BJ (cell line): ENCODE measurements around the gene MRPS35. TPM values are rescaled to one million over a fixed set of nuclear protein-coding genes. Genes with fewer than 3 reads are reported as not detected.

ENCODE experiments used
- CTCF ChIA-PET: fragments of 350-600 bp; formaldehyde crosslinking; extraction: SDS; loops from one replicate; lab custom pipeline; 2021; ENCODE audit warnings: antibody characterized with exemption, inconsistent platforms; lab: Yijun Ruan, JAX
- POLR2A ChIA-PET: fragments of 300-600 bp; sonication (Branson Sonifier 250); formaldehyde crosslinking; extraction: SDS; loops from one replicate; lab custom pipeline; 2021; ENCODE audit warnings: antibody characterized with exemption; lab: Charles Lee
- DNase-seq: peaks from one replicate; pipeline ENCODE4 v3.0.0-alpha.2; 2011; ENCODE audit warnings: low read depth
- H3K27me3 ChIP-seq: 2 replicates; pipeline ENCODE4 v1.6.0; 2011; ENCODE audit warnings: low read length; ENCODE audit not compliant: control insufficient read depth, insufficient read depth
- H3K36me3 ChIP-seq: 2 replicates; pipeline ENCODE4 v1.5.1; 2011; ENCODE audit warnings: low read length; ENCODE audit not compliant: control insufficient read depth, insufficient read depth
- H3K4me3 ChIP-seq: 2 replicates; pipeline ENCODE4 v1.5.1; 2011; ENCODE audit warnings: low read depth, mild to moderate bottlenecking, control low read depth, low read length
- polyA plus RNA-seq: library from polyadenylated mRNA; depleted of rRNA; stranded (reverse); fragments of >200 nt; gene quantifications from 2 replicates; pipeline ENCODE4 v1.2.3, GENCODE V29; 2011; rRNA removed
- small RNA-seq: library from RNA; depleted of rRNA; stranded (forward); fragments of <200 nt; gene quantifications from one replicate; pipeline ENCODE3, GENCODE V24; 2012; ENCODE audit warnings: low replicate concordance, low read depth; ENCODE audit not compliant: insufficient read length
- TF ChIP-seq, protein P1 (sequence below): IDR thresholded peaks from 2 replicates; pipeline ENCODE4 v1.5.1; 2011; ENCODE audit warnings: low read depth, mild to moderate bottlenecking, control low read depth, inconsistent platforms, low read length, moderate library complexity; ENCODE audit not compliant: insufficient read depth

The MRPS35 gene
- polyA plus RNA-seq, 1 experiment = 45.8 TPM

DNA sequence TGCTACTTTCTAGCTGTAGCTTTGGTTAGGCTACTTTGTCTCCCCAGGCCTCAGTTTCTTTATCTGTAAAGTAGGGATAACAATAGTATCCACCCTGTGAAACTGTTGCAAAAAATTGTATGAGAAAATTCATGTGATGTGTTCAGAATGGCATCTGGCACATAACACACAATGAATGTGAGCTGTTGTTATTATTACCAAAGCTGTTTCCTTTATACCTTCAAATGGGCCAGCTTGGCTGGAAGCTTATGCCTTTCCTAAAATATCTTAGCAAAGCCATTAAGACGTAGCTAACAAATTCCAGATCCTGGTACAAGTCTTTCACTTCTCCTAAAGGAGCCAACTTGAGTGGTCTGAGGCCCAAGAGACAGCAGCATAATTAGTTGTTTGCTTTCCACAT is 94.6 kb downstream of the MRPS35 start:
- no peaks in the 10 kb centered on the region for H3K27me3 ChIP-seq
- ChIA-PET CTCF (interaction anchor here (1.2 to 2.2 kb wide), 2 partner anchors 16 to 24 kb away, joined by 4 to 7 read pairs; no protein-coding TSS in a partner anchor), POLR2A (no interaction called here)
- no peaks in the 10 kb centered on the region for H3K36me3 ChIP-seq
- H3K4me3 ChIP-seq = no peak overlapping the region
- TF ChIP-seq, protein P1, sequence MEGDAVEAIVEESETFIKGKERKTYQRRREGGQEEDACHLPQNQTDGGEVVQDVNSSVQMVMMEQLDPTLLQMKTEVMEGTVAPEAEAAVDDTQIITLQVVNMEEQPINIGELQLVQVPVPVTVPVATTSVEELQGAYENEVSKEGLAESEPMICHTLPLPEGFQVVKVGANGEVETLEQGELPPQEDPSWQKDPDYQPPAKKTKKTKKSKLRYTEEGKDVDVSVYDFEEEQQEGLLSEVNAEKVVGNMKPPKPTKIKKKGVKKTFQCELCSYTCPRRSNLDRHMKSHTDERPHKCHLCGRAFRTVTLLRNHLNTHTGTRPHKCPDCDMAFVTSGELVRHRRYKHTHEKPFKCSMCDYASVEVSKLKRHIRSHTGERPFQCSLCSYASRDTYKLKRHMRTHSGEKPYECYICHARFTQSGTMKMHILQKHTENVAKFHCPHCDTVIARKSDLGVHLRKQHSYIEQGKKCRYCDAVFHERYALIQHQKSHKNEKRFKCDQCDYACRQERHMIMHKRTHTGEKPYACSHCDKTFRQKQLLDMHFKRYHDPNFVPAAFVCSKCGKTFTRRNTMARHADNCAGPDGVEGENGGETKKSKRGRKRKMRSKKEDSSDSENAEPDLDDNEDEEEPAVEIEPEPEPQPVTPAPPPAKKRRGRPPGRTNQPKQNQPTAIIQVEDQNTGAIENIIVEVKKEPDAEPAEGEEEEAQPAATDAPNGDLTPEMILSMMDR = no peak
- DNase-seq = no peak

Small RNA genes within 50 kb of the gene (small RNA-seq; reads per million reads assigned to genes)
- gene RF00019 = not detected

Other genes with a start within 250 kb of the MRPS35 start
- gene PPFIBP1, start 186.6 kb upstream of the MRPS35 start, polyA plus RNA-seq = 47.5 and 67.4 TPM in 2 replicates
- 0.63 and 1.0 TPM in 2 replicates for gene REP15, start 14.4 kb upstream of the MRPS35 start, polyA plus RNA-seq
- 22.6 and 23.6 TPM in 2 replicates for gene KLHL42, start 69.4 kb downstream of the MRPS35 start, polyA plus RNA-seq
- gene MANSC4, start 69.4 kb downstream of the MRPS35 start, polyA plus RNA-seq = not detected in 2 replicates